ENCODE data around the gene COX17. TPM values are rescaled to one million over a fixed set of nuclear protein-coding genes. Genes with fewer than 3 reads are reported as not detected.

COX17 gene
- total RNA-seq, 1 donor from 2014 or later: 48.4 TPM

GRCh38 chr3:119647171-119647570 is 30.0 kb downstream of the COX17 start:
- DNase-seq (ENCODE audit: low spot score): no peak

DNA sequence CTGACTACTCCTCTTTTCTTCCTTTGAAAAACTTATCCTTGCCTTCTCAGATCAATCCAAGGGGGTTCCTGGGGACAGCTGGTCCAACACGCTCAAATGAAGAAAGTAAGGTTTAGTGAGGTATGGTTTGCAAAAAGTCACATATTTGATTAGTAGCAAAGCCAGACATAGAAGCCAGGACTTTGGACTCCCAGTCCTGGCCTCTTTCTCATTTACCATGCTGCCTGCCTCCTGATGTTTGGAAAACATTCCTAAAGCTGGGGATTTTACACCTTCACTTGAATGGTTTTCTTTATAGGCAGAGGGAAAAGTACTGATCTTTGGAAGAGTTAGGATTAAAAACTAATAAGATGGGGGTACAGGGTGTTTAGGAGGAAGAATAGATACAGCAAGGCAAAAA is 31.4 kb downstream of the COX17 start:
- no peak for DNase-seq (ENCODE audit: low spot score)

- no peak for DNase-seq (ENCODE audit: low spot score)
Observed at GRCh38 chr3:119644481-119644880, 32.7 kb downstream of the COX17 start.

DNA sequence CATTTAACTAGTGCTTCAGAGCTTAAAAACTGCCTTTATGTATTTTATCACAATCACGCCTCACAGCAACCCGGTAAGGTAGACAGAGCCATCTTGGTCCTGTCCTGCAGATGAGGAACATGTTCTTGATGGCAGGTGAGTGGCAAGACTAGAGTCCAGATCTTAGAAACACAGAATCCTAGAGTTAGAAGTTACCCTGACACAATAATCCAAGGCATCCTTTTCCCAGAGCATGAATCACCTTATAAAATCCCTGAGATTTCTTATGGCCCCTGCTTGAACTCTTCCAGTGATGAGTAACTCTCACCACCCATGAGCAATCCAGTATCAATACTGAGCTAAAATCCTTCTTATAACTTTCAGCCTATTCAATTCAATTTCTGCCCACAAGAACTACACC is 33.7 kb downstream of the COX17 start:
- DNase-seq (ENCODE audit: low spot score): no peak

- no peak for DNase-seq (ENCODE audit: low spot score)
Observed at GRCh38 chr3:119642746-119643473, 34.3 kb downstream of the COX17 start.

DNA sequence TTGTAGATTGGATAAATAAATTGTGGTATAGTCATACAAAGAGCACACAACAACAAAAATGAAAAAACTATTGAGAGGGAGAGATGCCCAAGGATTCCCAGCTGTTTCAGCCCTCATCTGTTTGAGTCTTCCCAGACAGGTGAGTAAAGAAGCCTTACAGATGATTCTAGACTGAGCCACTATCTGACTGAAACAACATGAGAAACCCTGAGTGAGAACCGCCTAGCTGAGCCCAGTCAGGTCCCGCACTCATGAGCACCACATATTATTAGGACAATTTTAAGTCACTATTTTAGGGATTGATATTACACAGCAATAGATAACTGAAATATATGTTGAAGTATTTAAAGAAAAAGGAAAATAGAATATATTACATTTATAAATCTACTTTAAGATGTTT is 35.8 kb downstream of the COX17 start:
- no peak for DNase-seq (ENCODE audit: low spot score)

DNA sequence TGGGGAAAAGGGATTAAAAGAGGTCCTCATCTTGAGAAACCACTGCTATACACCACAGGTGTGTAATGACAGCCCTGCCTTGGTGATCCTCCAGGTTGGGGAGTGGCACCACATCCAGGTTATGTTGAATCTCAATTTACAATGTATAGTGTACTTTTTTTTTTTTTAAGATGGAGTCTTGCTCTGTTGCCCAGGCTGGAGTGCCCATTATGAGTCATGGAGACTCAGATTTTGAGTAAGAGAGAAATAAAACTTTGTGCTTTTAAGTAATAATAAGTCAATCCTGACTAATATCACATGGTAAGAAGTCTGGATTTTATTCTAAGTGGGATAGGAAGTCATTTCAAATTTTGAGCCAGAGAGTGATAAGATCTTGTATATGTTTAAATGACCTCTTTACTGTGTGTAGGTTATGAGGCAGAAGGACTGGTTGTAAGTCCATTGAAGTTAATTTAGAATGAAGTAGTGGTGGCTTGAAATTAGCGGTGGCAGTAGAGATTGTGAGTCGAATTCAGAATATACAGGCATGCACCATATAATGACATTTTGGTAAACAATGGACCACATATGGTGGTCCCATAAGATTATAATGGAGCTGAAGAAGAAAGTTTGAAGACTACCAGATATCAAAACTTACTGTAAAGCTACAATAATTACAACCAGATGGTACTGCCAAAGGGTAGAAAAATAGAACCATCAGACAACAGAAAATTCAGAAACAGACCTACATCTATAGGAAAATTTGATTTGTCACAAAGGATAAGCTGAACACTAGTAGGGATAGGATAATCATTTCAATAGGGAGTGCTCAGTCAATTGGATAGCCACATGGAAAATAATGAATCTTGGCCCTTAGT is 37.5 kb downstream of the COX17 start:
- DNase-seq (ENCODE audit: low spot score): no peak

DNA sequence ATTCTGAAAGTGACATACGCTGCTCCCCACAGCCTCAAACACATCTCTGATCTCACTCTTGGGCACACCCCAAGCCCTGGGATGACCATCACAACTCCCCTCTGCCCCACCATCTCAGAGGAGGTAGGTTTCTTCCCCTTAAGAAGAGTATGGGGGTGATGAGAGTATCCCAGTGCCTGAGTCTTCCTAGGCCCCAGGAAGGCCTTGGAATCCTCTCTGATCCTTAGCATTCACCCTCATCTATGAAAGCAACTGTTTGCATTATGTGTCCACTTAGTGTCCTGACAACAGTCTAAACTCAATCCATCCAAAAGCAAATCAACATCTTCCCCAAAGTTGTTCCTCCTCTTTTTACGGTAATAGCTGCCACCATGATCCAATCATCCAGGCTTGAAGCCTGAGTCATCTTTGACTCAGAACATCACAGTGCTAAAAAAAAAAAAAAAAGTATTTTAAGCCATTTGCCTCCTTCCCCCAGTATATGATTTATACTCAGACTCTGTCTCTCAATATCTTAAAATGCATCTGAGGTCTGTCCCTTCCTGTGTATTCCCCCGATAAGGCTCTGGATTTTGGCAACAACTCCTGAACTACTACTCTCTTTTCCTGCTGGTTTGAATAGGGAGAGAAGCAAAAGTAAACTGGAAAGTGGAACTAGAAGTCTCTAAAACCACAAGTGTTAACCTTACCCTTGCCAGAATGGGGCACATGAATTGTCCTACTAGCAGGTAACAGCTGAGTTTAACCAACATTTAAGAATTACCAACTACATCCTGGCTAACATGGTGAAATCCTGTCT is 39.3 kb downstream of the COX17 start:
- DNase-seq (ENCODE audit: low spot score): peak; percentile 41

DNA sequence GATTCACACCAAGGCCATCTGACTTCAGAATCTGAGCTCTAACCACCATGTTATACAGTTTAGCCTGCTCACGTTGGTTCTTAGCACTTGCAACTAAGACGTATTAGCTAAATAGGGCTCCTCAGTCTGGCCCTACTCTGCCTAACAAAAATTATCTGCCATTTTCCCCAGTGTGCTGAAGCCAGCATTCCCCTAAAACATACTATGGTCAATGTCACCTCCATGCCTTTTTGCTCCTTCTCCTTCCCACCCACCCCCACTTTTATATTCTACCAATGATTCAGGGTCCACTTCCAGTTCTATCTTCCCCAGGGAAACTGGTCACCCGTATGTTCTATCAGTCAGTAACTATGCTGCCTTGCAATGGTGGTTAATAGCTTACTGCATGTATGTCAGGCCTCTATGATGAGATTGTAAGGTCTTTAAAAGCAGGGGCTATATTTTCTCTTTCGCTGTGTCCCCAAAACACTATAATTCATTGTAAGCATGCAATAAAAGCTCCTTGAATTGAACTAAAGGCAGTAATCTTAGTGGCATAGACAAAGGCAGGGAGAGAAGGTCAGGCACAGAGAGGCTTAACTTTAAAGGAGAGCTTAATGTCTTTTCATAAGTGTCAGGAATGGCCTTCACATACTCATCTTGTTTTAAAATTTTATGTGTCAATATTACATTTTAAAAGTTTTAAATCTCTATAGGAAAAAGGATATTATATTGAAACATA is 40.2 kb downstream of the COX17 start:
- no peak for DNase-seq (ENCODE audit: low spot score)

- no peak for DNase-seq (ENCODE audit: low spot score)
Observed at GRCh38 chr3:119636249-119636648, 41.0 kb downstream of the COX17 start.

GRCh38 chr3:119635719-119636118 is 41.5 kb downstream of the COX17 start:
- no peak for DNase-seq (ENCODE audit: low spot score)

DNA sequence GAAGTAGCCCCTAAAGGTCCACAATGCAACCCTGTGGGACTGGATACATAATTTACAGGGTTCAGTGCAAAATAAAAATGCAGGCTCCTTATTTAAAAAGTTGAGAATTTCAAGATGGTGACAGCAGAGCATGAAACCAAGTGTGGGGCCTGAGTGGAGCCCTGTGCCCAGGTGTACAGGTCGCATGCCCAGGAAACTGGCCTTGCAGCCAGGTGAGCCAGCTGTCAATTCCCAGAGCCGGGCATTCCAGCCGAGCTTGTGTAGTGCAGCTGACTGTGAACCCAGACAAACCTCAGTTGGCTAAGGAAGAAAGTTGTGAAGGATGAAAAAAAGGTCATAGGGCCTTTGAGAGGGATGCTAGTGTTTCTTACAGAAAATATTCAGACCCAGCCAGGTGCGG is 44.4 kb downstream of the COX17 start:
- no peak for DNase-seq (ENCODE audit: low spot score)

DNA sequence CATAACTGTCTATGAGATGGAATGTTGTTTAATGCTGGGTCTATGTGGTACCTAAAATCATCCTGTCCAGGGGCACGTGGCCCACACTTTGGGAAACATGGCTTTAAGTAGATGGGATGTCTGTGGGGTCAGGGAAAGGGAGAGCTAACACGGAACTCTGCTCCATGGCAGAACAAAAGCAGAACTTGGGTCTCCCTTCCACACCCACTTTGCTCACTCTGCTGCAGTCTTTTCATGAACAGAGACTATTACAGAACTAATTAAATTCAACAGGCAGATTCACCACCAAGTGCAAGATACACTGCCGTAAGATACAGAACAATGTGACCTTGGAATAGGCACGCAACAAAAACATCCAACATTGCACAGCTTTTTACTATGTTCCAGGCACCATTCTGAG is 45.0 kb downstream of the COX17 start:
- DNase-seq (ENCODE audit: low spot score): no peak

DNA sequence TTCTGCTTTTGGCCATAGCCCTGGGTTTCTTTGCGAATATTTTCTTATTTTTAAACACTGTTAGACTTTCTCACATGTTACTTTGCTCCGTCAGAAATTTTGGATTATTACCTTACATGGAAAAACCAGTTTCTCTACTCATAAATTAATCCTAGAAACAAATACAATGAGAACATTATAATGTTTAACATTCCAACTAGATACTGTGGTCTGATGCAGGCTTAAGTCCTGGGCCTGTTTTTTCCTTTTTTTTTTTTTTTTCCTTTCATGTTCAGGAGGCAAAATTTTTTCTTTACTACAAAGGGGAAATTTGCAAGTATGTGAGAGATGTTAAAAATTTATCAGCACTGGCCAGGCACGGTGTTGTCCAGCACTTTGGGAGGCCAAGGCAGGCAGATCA is 45.7 kb downstream of the COX17 start:
- DNase-seq (ENCODE audit: low spot score): no peak

- no peak for DNase-seq (ENCODE audit: low spot score)
Observed at GRCh38 chr3:119630880-119631329, 46.3 kb downstream of the COX17 start.

GRCh38 chr3:119630128-119630879 is 46.9 kb downstream of the COX17 start:
- no peak for DNase-seq (ENCODE audit: low spot score)

DNA sequence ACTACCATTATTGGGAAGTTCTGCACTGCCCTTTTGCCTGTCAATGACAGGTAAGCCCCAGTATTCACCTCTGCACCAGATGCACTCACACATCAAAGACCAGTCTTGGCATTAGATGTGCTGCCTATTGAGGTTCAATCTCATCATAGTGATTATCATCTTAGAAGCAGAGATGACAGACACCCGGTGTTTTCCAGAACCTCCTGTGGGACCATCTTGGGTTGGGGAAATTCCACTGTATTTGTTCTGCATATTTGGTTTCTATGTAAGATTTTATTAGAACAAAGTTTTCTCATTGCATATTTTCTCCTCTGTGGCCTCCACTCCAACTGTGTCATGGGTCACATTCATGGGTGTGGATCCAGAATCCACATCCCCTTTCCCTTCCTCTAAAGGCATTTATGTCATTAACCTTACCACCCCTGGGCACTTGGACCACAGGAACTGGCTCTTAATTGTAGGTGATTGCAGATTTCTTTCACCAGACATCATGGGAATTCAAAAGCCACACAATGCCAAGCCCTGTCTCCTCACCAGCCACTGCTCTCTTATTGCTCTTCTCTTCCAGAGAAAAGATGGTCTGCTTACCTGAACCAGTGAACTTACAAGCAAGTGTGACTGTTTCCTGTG is 48.3 kb downstream of the COX17 start:
- DNase-seq (ENCODE audit: low spot score): no peak

- no peak for DNase-seq (ENCODE audit: low spot score)
Observed at GRCh38 chr3:119628390-119628789, 48.8 kb downstream of the COX17 start.

- DNase-seq (ENCODE audit: low spot score): no peak
Observed at GRCh38 chr3:119627461-119627860, 49.7 kb downstream of the COX17 start.

GRCh38 chr3:119626196-119626595 is 51.0 kb downstream of the COX17 start:
- no peak for DNase-seq (ENCODE audit: low spot score)
